ENCODE results near the gene PDCD11.
"Not testable (repeated sequence)": the region's sequence is repeated elsewhere in the genome, so short reads cannot be mapped to it uniquely, and the experiment has no call there.

PDCD11 gene

GRCh38 chr10:103394180-103394579 is 2.2 kb upstream of the PDCD11 start:
- no peak overlapping the region for H3K27ac Mint-ChIP-seq
- DNase-seq (no peak), ATAC-seq (replicated peaks) (no peak)
- H3K27me3 Mint-ChIP-seq = no peaks in the 10 kb centered on the region
- peak overlapping the region; percentile 47 to 71 for H3K4me3 Mint-ChIP-seq
- H3K4me1 Mint-ChIP-seq = peaks cover 22 to 45% of the 10 kb centered on the region in 2 donors
- no peaks in the 10 kb centered on the region for H3K9me3 Mint-ChIP-seq
- H3K36me3 Mint-ChIP-seq = peaks cover 18 to 38% of the 10 kb centered on the region in 2 donors

GRCh38 chr10:103395754-103396066 is 716 bp upstream of the PDCD11 start:
- ATAC-seq (replicated peaks) (no peak), DNase-seq (no peak)
- Mint-ChIP-seq H3K36me3 (peaks cover 20 to 45% of the 10 kb centered on the region in 2 donors), H3K4me1 (peaks cover 24 to 45% of the 10 kb centered on the region in 2 donors), H3K27ac (peak overlapping the region; percentile 98), H3K4me3 (peak overlapping the region; percentile 88 to 99), H3K27me3 (no peaks in the 10 kb centered on the region), H3K9me3 (no peaks in the 10 kb centered on the region)

- ATAC-seq (replicated peaks) (no peak), DNase-seq (no peak)
- H3K27me3 Mint-ChIP-seq = no peaks in the 10 kb centered on the region
- peaks cover 24 to 45% of the 10 kb centered on the region in 2 donors for H3K4me1 Mint-ChIP-seq
- H3K4me3 Mint-ChIP-seq = peak overlapping the region; percentile 88 to 99
- no peaks in the 10 kb centered on the region for H3K9me3 Mint-ChIP-seq
- peaks cover 21 to 51% of the 10 kb centered on the region in 2 donors for H3K36me3 Mint-ChIP-seq
- peak overlapping the region; percentile 98 for H3K27ac Mint-ChIP-seq
Observed at GRCh38 chr10:103396789-103397087, 312 bp downstream of the PDCD11 start.

GRCh38 chr10:103397191-103397825 is 882 bp downstream of the PDCD11 start:
- no peak for ATAC-seq (replicated peaks)
- Mint-ChIP-seq H3K36me3 (peaks cover 26 to 51% of the 10 kb centered on the region in 2 donors), H3K27ac (peak overlapping the region; percentile 98), H3K4me3 (peak overlapping the region; percentile 88 to 99), H3K27me3 (no peaks in the 10 kb centered on the region), H3K9me3 (no peaks in the 10 kb centered on the region), H3K4me1 (peaks cover 24 to 45% of the 10 kb centered on the region in 2 donors)
- no peak for DNase-seq

GRCh38 chr10:103413564-103413963 is 17.1 kb downstream of the PDCD11 start:
- H3K27ac Mint-ChIP-seq = no peak overlapping the region
- H3K9me3 Mint-ChIP-seq = no peaks in the 10 kb centered on the region

GRCh38 chr10:103415581-103415980 is 19.2 kb downstream of the PDCD11 start:
- Mint-ChIP-seq H3K27ac (no peak overlapping the region), H3K4me1 (peaks cover 0 to 2% of the 10 kb centered on the region in 2 donors), H3K9me3 (no peaks in the 10 kb centered on the region), H3K27me3 (no peaks in the 10 kb centered on the region), H3K36me3 (peaks cover 46 to 60% of the 10 kb centered on the region in 2 donors), H3K4me3 (no peak overlapping the region)
- ATAC-seq (replicated peaks) (no peak), DNase-seq (no peak)

More at GRCh38 chr10:103413564-103413963, 17.1 kb downstream of the PDCD11 start:
- Mint-ChIP-seq H3K27me3 (no peaks in the 10 kb centered on the region), H3K4me3 (no peak overlapping the region), H3K36me3 (peaks cover 47 to 70% of the 10 kb centered on the region in 2 donors), H3K4me1 (peaks cover 0 to 2% of the 10 kb centered on the region in 2 donors)
- DNase-seq (no peak), ATAC-seq (replicated peaks) (no peak)

GRCh38 chr10:103416436-103417147 is 20.2 kb downstream of the PDCD11 start:
- no peaks in the 10 kb centered on the region for H3K9me3 Mint-ChIP-seq
- peaks cover 0 to 2% of the 10 kb centered on the region in 2 donors for H3K4me1 Mint-ChIP-seq
- H3K27ac Mint-ChIP-seq = no peak overlapping the region
- no peaks in the 10 kb centered on the region for H3K27me3 Mint-ChIP-seq
- ATAC-seq (replicated peaks) (peak; percentile 45 to 52), DNase-seq (peak; percentile 6)
- peaks cover 54 to 65% of the 10 kb centered on the region in 2 donors for H3K36me3 Mint-ChIP-seq
- H3K4me3 Mint-ChIP-seq = no peak overlapping the region

- not testable (repeated sequence) for H3K27me3 Mint-ChIP-seq; H3K9me3 Mint-ChIP-seq; H3K4me3 Mint-ChIP-seq; ATAC-seq (replicated peaks); H3K27ac Mint-ChIP-seq; H3K4me1 Mint-ChIP-seq; DNase-seq
- peaks cover 54 to 65% of the 10 kb centered on the region in 2 donors for H3K36me3 Mint-ChIP-seq
Observed at GRCh38 chr10:103417148-103417469, 20.7 kb downstream of the PDCD11 start.

- Mint-ChIP-seq H3K27me3 (no peaks in the 10 kb centered on the region), H3K9me3 (no peaks in the 10 kb centered on the region), H3K4me1 (peaks cover 0 to 2% of the 10 kb centered on the region in 2 donors), H3K27ac (no peak overlapping the region), H3K36me3 (peaks cover 54 to 68% of the 10 kb centered on the region in 2 donors), H3K4me3 (no peak overlapping the region)
- DNase-seq (no peak), ATAC-seq (replicated peaks) (no peak)
Observed at GRCh38 chr10:103417601-103418000, 21.2 kb downstream of the PDCD11 start.

GRCh38 chr10:103419101-103419500 is 22.7 kb downstream of the PDCD11 start:
- Mint-ChIP-seq H3K4me1 (peaks cover 0 to 2% of the 10 kb centered on the region in 2 donors), H3K36me3 (peaks cover 60 to 69% of the 10 kb centered on the region in 2 donors), H3K9me3 (no peaks in the 10 kb centered on the region), H3K27ac (no peak overlapping the region), H3K4me3 (no peak overlapping the region), H3K27me3 (no peaks in the 10 kb centered on the region)
- DNase-seq = no peak
- ATAC-seq (replicated peaks) = no peak

GRCh38 chr10:103423748-103424147 is 27.3 kb downstream of the PDCD11 start:
- Mint-ChIP-seq H3K4me1 (peaks cover 0 to 5% of the 10 kb centered on the region in 2 donors), H3K27ac (no peak overlapping the region), H3K9me3 (no peaks in the 10 kb centered on the region)

GRCh38 chr10:103427866-103428265 is 31.4 kb downstream of the PDCD11 start:
- Mint-ChIP-seq H3K9me3 (no peaks in the 10 kb centered on the region), H3K4me3 (no peak overlapping the region), H3K27ac (no peak overlapping the region), H3K4me1 (peaks cover 1 to 5% of the 10 kb centered on the region in 2 donors), H3K36me3 (peaks cover 48 to 68% of the 10 kb centered on the region in 2 donors), H3K27me3 (no peaks in the 10 kb centered on the region)
- ATAC-seq (replicated peaks) = no peak
- DNase-seq = no peak

More at GRCh38 chr10:103423748-103424147, 27.3 kb downstream of the PDCD11 start:
- ATAC-seq (replicated peaks) = no peak
- no peak overlapping the region for H3K4me3 Mint-ChIP-seq
- DNase-seq = no peak
- H3K27me3 Mint-ChIP-seq = no peaks in the 10 kb centered on the region
- peaks cover 48 to 51% of the 10 kb centered on the region in 2 donors for H3K36me3 Mint-ChIP-seq

GRCh38 chr10:103428989-103429643 is 32.7 kb downstream of the PDCD11 start:
- ATAC-seq (replicated peaks) (no peak), DNase-seq (no peak)
- no peaks in the 10 kb centered on the region for H3K9me3 Mint-ChIP-seq
- peak overlapping the region; percentile 14 for H3K27ac Mint-ChIP-seq
- peaks cover 1 to 5% of the 10 kb centered on the region in 2 donors for H3K4me1 Mint-ChIP-seq
- H3K27me3 Mint-ChIP-seq = no peaks in the 10 kb centered on the region
- H3K4me3 Mint-ChIP-seq = no peak overlapping the region
- peaks cover 48 to 67% of the 10 kb centered on the region in 2 donors for H3K36me3 Mint-ChIP-seq

GRCh38 chr10:103429647-103430046 is 33.2 kb downstream of the PDCD11 start:
- DNase-seq = no peak

GRCh38 chr10:103431902-103432301 is 35.5 kb downstream of the PDCD11 start:
- ATAC-seq (replicated peaks) (no peak), DNase-seq (no peak)
- H3K27me3 Mint-ChIP-seq = no peaks in the 10 kb centered on the region
- H3K4me3 Mint-ChIP-seq = no peak overlapping the region
- H3K36me3 Mint-ChIP-seq = peaks cover 36 to 59% of the 10 kb centered on the region in 2 donors
- no peaks in the 10 kb centered on the region for H3K9me3 Mint-ChIP-seq
- no peak overlapping the region for H3K27ac Mint-ChIP-seq
- peaks cover 0 to 1% of the 10 kb centered on the region in 2 donors for H3K4me1 Mint-ChIP-seq

More at GRCh38 chr10:103429647-103430046, 33.2 kb downstream of the PDCD11 start:
- Mint-ChIP-seq H3K27me3 (no peaks in the 10 kb centered on the region), H3K27ac (peak overlapping the region; percentile 79), H3K4me1 (peaks cover 1 to 5% of the 10 kb centered on the region in 2 donors), H3K9me3 (no peaks in the 10 kb centered on the region), H3K36me3 (peaks cover 43 to 62% of the 10 kb centered on the region in 2 donors), H3K4me3 (no peak overlapping the region)
- no peak for ATAC-seq (replicated peaks)
